ENCODE data around the gene EXD3. TPM values are rescaled to one million over a fixed set of nuclear protein-coding genes. Genes with fewer than 3 reads are reported as not detected.
A peak's percentile ranks its signal among the peaks of the same experiment; 100 is the strongest.

EXD3 gene
- total and polyA plus RNA-seq, 2 of the 13 experiments (the other 11 are each of a cell fraction or from before 2014, with no cell fraction given) = 2.7 to 4.8 TPM

DNA sequence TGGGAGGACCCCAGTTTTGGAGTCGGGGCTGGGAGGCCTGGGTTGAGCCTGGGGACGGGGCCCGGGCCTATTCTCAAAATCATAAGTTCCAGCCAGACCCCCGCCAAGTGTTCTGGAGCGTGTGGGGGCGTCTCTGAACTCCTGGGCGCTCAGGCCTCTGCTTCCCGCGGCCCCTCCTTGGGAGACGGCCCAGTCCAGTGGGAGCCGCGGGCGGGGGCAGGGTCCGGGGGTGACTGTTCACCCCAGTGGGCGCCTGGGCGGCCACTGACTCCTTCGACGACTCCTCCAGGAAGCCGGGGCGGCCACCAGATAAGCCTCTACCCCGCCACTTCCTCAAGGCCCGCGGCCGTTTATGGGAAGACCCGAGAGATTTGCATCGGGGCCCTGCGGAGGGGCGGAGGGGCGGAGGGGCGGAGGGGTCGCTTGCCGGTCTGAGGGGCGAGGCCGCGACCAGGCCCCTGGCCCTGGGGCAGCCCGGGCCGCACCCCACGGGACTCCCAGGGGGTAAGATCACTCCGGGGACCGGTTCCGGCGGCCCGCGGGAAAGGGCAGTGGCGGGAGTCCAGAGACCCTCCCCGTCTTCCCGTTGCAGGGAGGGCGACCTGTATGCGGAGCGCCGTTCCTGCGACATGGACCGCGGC, 144.8 kb downstream of the EXD3 start:
- ChIA-PET CTCF (ENCODE audit: low intra/inter-chr PET ratio, low total read pairs) (no interaction called here), POLR2A (interaction anchor here (0.7 to 2.8 kb wide), 26 partner anchors 9 to 340 kb away, joined by 3 to 78 read pairs (median 8); partner anchors contain the start of genes ENTPD8, EXD3, NELFB and NOXA1)
- H3K4me3 ChIP-seq (replicated peaks in 1 of 3; ENCODE audit: insufficient read depth in 1 of 3, low read depth in 2 of 3, low read length in 3 of 3) = peak overlapping the region; percentile 87 to 90 (median 88)
- in situ Hi-C loops (cut with HindIII; ENCODE audit: extremely low pct_ligation_motif_present, low pct_unique_long_range_greater_than_20kb) (no loop called here), intact Hi-C loops (cut with micrococcal nuclease; ENCODE audit: unreplicated experiment) (no loop called here)
- no peaks in the 10 kb centered on the region for H3K9me3 ChIP-seq (ENCODE audit: low read length)
- peak overlapping the region; percentile 82 for H3K9ac ChIP-seq (ENCODE audit: insufficient read depth, low read depth, low read length)
- no peaks in the 10 kb centered on the region; a peak in 1 of 5 replicates for H3K27me3 ChIP-seq (ENCODE audit: control insufficient read depth in 1 of 2, insufficient read depth in 2 of 2, low read length in 2 of 2)
- WGBS (ENCODE audit: low lambda C conversion rate) = 0% methylated on average over 3 of the region's 54 CpGs
- BruUV-seq (replicated peaks) = no TSS peak
- H3K4me2 ChIP-seq (ENCODE audit: low read depth, low read length) = peak overlapping the region; percentile 88
- DNase-seq (ENCODE audit: low spot score) (no peak), ATAC-seq (peak; percentile 0; the same call in 2 of the 3 replicates), FAIRE-seq (no peak)
- TF ChIP-seq MBD4 (IDR thresholded peaks at IDR 0.05; ENCODE audit: borderline replicate concordance, low read length) = no peak
- 0 out of 2 replicates have a peak, but pooled peaks have one; percentile 2 for TF ChIP-seq ZNF234 (CRISPR knock-in tag; conservative IDR thresholded peaks at IDR 0.05)
- 0 out of 2 replicates have a peak, but pooled peaks have one; percentile 7 for TF ChIP-seq ZNF350 (CRISPR knock-in tag; IDR thresholded peaks at IDR 0.05; ENCODE audit: borderline replicate concordance, low read depth)
- 0 out of 2 replicates have a peak, but pooled peaks have one; percentile 2 for TF ChIP-seq ZNF274 (CRISPR knock-in tag; IDR thresholded peaks at IDR 0.05)
- no peak for TF ChIP-seq HNF1B (CRISPR knock-in tag; IDR thresholded peaks at IDR 0.05)
- TF ChIP-seq ZNF563 (CRISPR knock-in tag; IDR thresholded peaks at IDR 0.05) = peak; percentile 43; the same call in 1 of the 2 replicates
- TF ChIP-seq HES4 (CRISPR knock-in tag; IDR thresholded peaks at IDR 0.05; ENCODE audit: borderline replicate concordance) = peak; percentile 44; the same call in 1 of the 2 replicates
- TF ChIP-seq MEF2D (CRISPR knock-in tag; IDR thresholded peaks at IDR 0.05) = no peak
- TF ChIP-seq SNAI1 (CRISPR knock-in tag; IDR thresholded peaks at IDR 0.05; ENCODE audit: borderline replicate concordance) = no peak
- peaks cover 0 to 11% of the 10 kb centered on the region in 2 experiments; a peak in 3 of 5 replicates for H3K36me3 ChIP-seq (replicated peaks in 1 of 2; ENCODE audit: control insufficient read depth in 1 of 2, insufficient read depth in 2 of 2, low read length in 2 of 2)
- peaks cover 21% of the 10 kb centered on the region for H3K4me1 ChIP-seq (ENCODE audit: insufficient read depth, low read length)
- peaks cover 6% of the 10 kb centered on the region for H3K79me2 ChIP-seq (ENCODE audit: insufficient read depth, low read length)
- H4K20me1 ChIP-seq (ENCODE audit: insufficient read depth, low read length) = no peaks in the 10 kb centered on the region
- no peak overlapping the region for H2AFZ ChIP-seq (ENCODE audit: low read length)
- H3K27ac ChIP-seq (ENCODE audit: extremely low read length, insufficient read depth, low read length) = peak overlapping the region; percentile 90
